SK-N-SH (cell line): ENCODE results near the gene DCAF17. TPM values are rescaled to one million over a fixed set of nuclear protein-coding genes. Genes with fewer than 3 reads are reported as not detected.
A peak's percentile ranks its signal among the peaks of the same experiment; 100 is the strongest.

Source experiments
- CTCF ChIA-PET: fragments of 300-600, 350-600 bp; formaldehyde crosslinking; extraction: SDS; loops from one replicate; lab custom pipeline; 2021; lab: Yijun Ruan, JAX
- POLR2A ChIA-PET: fragments of 350-600 bp; sonication (Branson Sonifier 250); formaldehyde crosslinking; extraction: SDS; loops from one replicate; lab custom pipeline; 2020; ENCODE audit warnings: antibody characterized with exemption, inconsistent platforms; lab: Yijun Ruan, JAX
- DNase-seq: peaks from one replicate; pipeline ENCODE4 v3.0.0; 2012
- H2AFZ ChIP-seq: fragments of 200-600 bp; sonication (generic); 2 replicates; pipeline ENCODE4 v1.8.1; 2016; ENCODE audit warnings: antibody characterized with exemption, mild to moderate bottlenecking, low read depth
- H3F3A ChIP-seq: fragments of 200-600 bp; sonication (generic); replicated peaks from 2 replicates; pipeline ENCODE3; 2016; ENCODE audit warnings: antibody characterized with exemption, mild to moderate bottlenecking; ENCODE audit not compliant: insufficient read depth
- H3K27ac ChIP-seq, 2 experiments: fragments of 200-500 bp in 1 of 2; fragments of 200-600 bp in 1 of 2; sonication (Bioruptor generic) in 1 of 2; sonication (generic), shearing (Covaris generic) in 1 of 2; 2 replicates each; pipeline versions ENCODE4 v1.5.1 to v1.6.1; 2014 to 2016; ENCODE audit warnings: low read depth in 2 of 2, inconsistent platforms in 1 of 2, low read length in 1 of 2, mild to moderate bottlenecking in 1 of 2, mixed read lengths in 1 of 2
- H3K27me3 ChIP-seq: fragments of 200-600 bp; sonication (generic), shearing (Covaris generic); 2 replicates; pipeline ENCODE4 v1.6.1; 2016; ENCODE audit warnings: mixed run types; ENCODE audit not compliant: insufficient read depth
- H3K36me3 ChIP-seq, 2 experiments: fragments of 200-500 bp in 1 of 2; fragments of 200-600 bp in 1 of 2; sonication (Bioruptor generic) in 1 of 2; sonication (generic) in 1 of 2; replicated peaks in 1 of 2; 2 replicates each; pipeline versions ENCODE3 to v1.5.1; 2014 to 2016; ENCODE audit warnings: low read length in 1 of 2, mild to moderate bottlenecking in 1 of 2; ENCODE audit not compliant: insufficient read depth in 2 of 2, control insufficient read depth in 1 of 2
- H3K4me1 ChIP-seq, 2 experiments: fragments of 200-500 bp in 1 of 2; fragments of 200-600 bp in 1 of 2; sonication (Bioruptor generic) in 1 of 2; sonication (generic), shearing (Covaris generic) in 1 of 2; 2 replicates each; pipeline versions ENCODE4 v1.5.1 to v1.6.1; 2014 to 2016; ENCODE audit warnings: low read depth in 1 of 2, low read length in 1 of 2, mixed run types in 1 of 2; ENCODE audit not compliant: insufficient read depth in 2 of 2, control insufficient read depth in 1 of 2
- H3K4me2 ChIP-seq: fragments of 200-600 bp; sonication (generic), shearing (Covaris generic); 2 replicates; pipeline ENCODE4 v1.6.1; 2017; ENCODE audit warnings: mixed run types
- H3K4me3 ChIP-seq, 2 experiments: fragments of 200-500 bp in 1 of 2; fragments of 200-600 bp in 1 of 2; sonication (Bioruptor generic) in 1 of 2; sonication (generic), shearing (Covaris generic) in 1 of 2; 2 replicates each; pipeline versions ENCODE4 v1.5.1 to v1.8.1; 2014 to 2016; ENCODE audit warnings: low read depth in 2 of 2, inconsistent platforms in 1 of 2, low read length in 1 of 2, mild to moderate bottlenecking in 1 of 2, mixed read lengths in 1 of 2, moderate library complexity in 1 of 2
- H3K79me2 ChIP-seq: fragments of 200-600 bp; sonication (generic); 2 replicates; pipeline ENCODE4 v1.8.1; 2017; ENCODE audit warnings: mild to moderate bottlenecking; ENCODE audit not compliant: insufficient read depth
- H3K9ac ChIP-seq: fragments of 200-600 bp; sonication (generic); 2 replicates; pipeline ENCODE4 v1.6.1; 2017; ENCODE audit warnings: mixed run types
- H3K9me2 ChIP-seq: fragments of 200-600 bp; sonication (generic); 2 replicates; pipeline ENCODE4 v1.6.1; 2017; ENCODE audit warnings: mixed run types
- H3K9me3 ChIP-seq: fragments of 200-600 bp; sonication (generic); 2 replicates; pipeline ENCODE4 v1.6.1; 2017; ENCODE audit warnings: mixed run types, mild to moderate bottlenecking, moderate library complexity
- H4K20me1 ChIP-seq: fragments of 200-600 bp; sonication (generic); 2 replicates; pipeline ENCODE4 v1.6.1; 2017; ENCODE audit warnings: mild to moderate bottlenecking, mixed run types; ENCODE audit not compliant: insufficient read depth
- FOSL2 ChIP-seq: IDR thresholded peaks from 2 replicates; pipeline ENCODE4 v1.4.0; 2012; ENCODE audit warnings: low read depth, mild to moderate bottlenecking, moderate library complexity, borderline replicate concordance
- FOXM1 ChIP-seq: IDR thresholded peaks from 2 replicates; pipeline ENCODE4 v1.4.0; 2012; ENCODE audit warnings: low read depth, mild to moderate bottlenecking
- GABPA ChIP-seq: IDR thresholded peaks from 2 replicates; pipeline ENCODE4 v1.4.0; 2012; ENCODE audit warnings: low read depth, mild to moderate bottlenecking
- GATA2 ChIP-seq: sonication (generic); formaldehyde crosslinking; IDR thresholded peaks from 2 replicates; pipeline ENCODE4 v1.5.0; 2020; ENCODE audit warnings: mild to moderate bottlenecking, missing genetic modification reagents
- JUND ChIP-seq: IDR thresholded peaks from 2 replicates; pipeline ENCODE4 v1.4.0; 2012
- MEF2A ChIP-seq: IDR thresholded peaks from 2 replicates; pipeline ENCODE4 v1.4.0; 2012; ENCODE audit warnings: low read depth, borderline replicate concordance
- NRF1 ChIP-seq: IDR thresholded peaks from 2 replicates; pipeline ENCODE4 v1.6.1; 2012; ENCODE audit warnings: low read depth, mild to moderate bottlenecking, low read length
- POLR2AphosphoS5 ChIP-seq: IDR thresholded peaks from 2 replicates; pipeline ENCODE4 v1.6.1; 2012; ENCODE audit warnings: low read depth, low read length
- RAD21 ChIP-seq: IDR thresholded peaks from 2 replicates; pipeline ENCODE4 v1.6.1; 2012; ENCODE audit warnings: mild to moderate bottlenecking, low read length
- SIN3A ChIP-seq: IDR thresholded peaks from 2 replicates; pipeline ENCODE4 v1.6.1; 2012; ENCODE audit warnings: low read depth, mild to moderate bottlenecking, low read length, moderate library complexity, borderline replicate concordance
- SMC3 ChIP-seq: IDR thresholded peaks from 2 replicates; pipeline ENCODE4 v1.6.1; 2012; ENCODE audit warnings: low read depth, low read length, improper control_type of control experiment
- YY1 ChIP-seq: IDR thresholded peaks from 2 replicates; pipeline ENCODE4 v1.4.0; 2012; ENCODE audit warnings: low read depth, mild to moderate bottlenecking
- WGBS: methylation state at CpG from one replicate; pipeline ENCODE4 v1.1.6; 2017; ENCODE audit warnings: low lambda C conversion rate; 5-methylcytosine and 5-hydroxymethylcytosine counted together
- polyA plus RNA-seq, 3 experiments: library from polyadenylated mRNA; depleted of rRNA; stranded (reverse); fragments of >200 nt; gene quantifications; 2 replicates each; pipeline ENCODE4 v1.2.3, GENCODE V29; 2012
- TF ChIP-seq, protein P1 (sequence below): IDR thresholded peaks from 2 replicates; pipeline ENCODE4 v1.6.1; 2012; ENCODE audit warnings: mild to moderate bottlenecking, low read depth, low read length, moderate library complexity
- TF ChIP-seq, protein P2 (sequence below): fragments of 150-350 bp; IDR thresholded peaks from 2 replicates; pipeline ENCODE4 v1.6.1; 2016; ENCODE audit warnings: mild to moderate bottlenecking, low read depth, low read length
- TF ChIP-seq, protein P3 (sequence below): IDR thresholded peaks from 2 replicates; pipeline ENCODE4 v1.4.0; 2012; ENCODE audit warnings: low read depth, borderline replicate concordance
- TF ChIP-seq, protein P4 (sequence below): IDR thresholded peaks from 2 replicates; pipeline ENCODE4 v1.4.0; 2012; ENCODE audit warnings: low read depth, borderline replicate concordance
- TF ChIP-seq, protein P5 (sequence below): fragments of 200-600 bp; sonication (generic); IDR thresholded peaks from 2 replicates; pipeline ENCODE4 v1.6.1; 2017; ENCODE audit warnings: antibody characterized with exemption, mild to moderate bottlenecking, moderate library complexity
- TF ChIP-seq, protein P6 (sequence below): IDR thresholded peaks from 2 replicates; pipeline ENCODE4 v1.4.0; 2012; ENCODE audit warnings: low read depth

The DCAF17 gene, protein sequence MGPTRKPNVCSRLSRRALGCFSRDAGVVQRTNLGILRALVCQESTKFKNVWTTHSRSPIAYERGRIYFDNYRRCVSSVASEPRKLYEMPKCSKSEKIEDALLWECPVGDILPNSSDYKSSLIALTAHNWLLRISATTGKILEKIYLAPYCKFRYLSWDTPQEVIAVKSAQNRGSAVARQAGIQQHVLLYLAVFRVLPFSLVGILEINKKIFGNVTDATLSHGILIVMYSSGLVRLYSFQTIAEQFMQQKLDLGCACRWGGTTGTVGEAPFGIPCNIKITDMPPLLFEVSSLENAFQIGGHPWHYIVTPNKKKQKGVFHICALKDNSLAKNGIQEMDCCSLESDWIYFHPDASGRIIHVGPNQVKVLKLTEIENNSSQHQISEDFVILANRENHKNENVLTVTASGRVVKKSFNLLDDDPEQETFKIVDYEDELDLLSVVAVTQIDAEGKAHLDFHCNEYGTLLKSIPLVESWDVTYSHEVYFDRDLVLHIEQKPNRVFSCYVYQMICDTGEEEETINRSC
- 4.9 and 7.5 TPM in 2 replicates for polyA plus RNA-seq (2012; rRNA removed)
- 7.3 and 7.5 TPM in 2 replicates for polyA plus RNA-seq (2012; cell fraction: cytosol; rRNA removed)
- polyA plus RNA-seq (2012; cell fraction: nucleus; rRNA removed), result 7.0 and 14.3 TPM in 2 replicates

DNA sequence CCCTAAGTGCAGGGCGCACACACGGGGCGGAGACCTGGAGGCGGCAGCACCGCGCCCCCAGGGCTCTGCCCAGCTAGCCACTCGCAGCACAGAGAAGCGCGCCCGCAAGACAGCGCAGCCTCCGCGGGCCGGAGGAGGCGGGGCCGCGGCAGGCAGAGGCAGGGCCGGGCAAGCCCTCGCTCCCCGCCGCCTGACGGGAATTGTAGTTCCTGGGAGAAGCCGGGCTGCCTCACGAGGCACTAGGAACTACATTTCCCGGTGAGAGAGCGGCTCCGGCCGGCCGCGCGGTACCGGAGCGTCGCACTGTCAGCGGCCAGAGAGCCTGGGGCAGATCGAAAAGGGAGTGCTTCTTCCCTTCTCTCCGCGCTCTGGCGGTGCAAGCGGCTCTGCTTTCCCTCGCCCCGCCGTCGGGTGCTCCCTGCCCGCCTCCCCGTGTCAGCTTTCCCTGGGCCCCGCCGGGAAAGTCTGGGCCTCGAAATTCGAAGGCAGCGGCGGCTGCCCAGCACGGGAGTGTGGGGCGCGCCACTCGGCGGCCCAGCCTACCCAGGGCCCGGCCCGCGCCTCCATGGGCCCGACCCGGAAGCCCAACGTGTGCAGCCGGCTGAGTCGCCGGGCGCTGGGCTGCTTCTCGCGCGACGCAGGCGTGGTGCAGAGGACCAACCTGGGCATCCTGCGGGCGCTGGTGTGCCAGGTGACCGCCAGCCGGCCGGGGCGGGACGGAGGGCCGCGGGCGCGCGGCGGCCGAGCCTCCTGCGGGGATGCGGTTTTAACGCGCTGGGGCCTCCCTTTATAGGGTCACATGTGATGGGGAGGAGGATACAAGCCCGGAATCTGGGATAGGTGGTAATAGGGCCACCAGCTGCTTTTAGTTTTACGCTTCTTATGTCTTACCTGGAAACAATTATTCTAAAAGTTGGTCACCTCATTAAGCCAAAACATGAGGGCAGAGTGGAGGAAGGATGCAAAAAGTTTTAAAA, at the start of gene DCAF17:
Gene DCAF17, plus strand, starts transcription at position 214 of the 977 bp plus-strand sequence. Its CDS starts 352 bp downstream, at position 566.
- Histone ChIP-seq H3F3A (peaks cover 34% of the 10 kb centered on the region), H3K9me3 (peaks cover 9% of the 10 kb centered on the region; the same call in 1 of the 2 replicates), H2AFZ (peak within 1 kb of the TSS; percentile 93), H3K79me2 (peaks cover 44% of the 10 kb centered on the region), H3K27me3 (no peaks in the 10 kb centered on the region), H3K4me3 (peak within 1 kb of the TSS; percentile 88 to 90), H3K4me2 (peak within 1 kb of the TSS; percentile 92), H3K27ac (peak within 1 kb of the TSS; percentile 92 to 98), H3K4me1 (peaks cover 0 to 10% of the 10 kb centered on the region in 2 experiments; a peak in 2 of 4 replicates), H3K36me3 (peaks cover 27 to 40% of the 10 kb centered on the region in 2 experiments), H3K9ac (peak within 1 kb of the TSS; percentile 88), H4K20me1 (no peaks in the 10 kb centered on the region), H3K9me2 (no peaks in the 10 kb centered on the region)
- ChIA-PET POLR2A (interaction anchor here (1.0 to 1.2 kb wide), 2 partner anchors 423 to 460 kb away, joined by 3 to 5 read pairs; no protein-coding TSS in a partner anchor), CTCF (interaction anchor here (0.6 to 2.4 kb wide), 9 partner anchors 11 to 603 kb away, joined by 3 to 11 read pairs (median 3); partner anchors contain the start of gene GORASP2)
- peak; percentile 95 for DNase-seq
- WGBS, result under 1% methylated on average over 24 of the region's 92 CpGs
- peak; percentile 48; the same call in 1 of the 2 replicates for TF ChIP-seq YY1
- peak; percentile 44; the same call in 1 of the 2 replicates for TF ChIP-seq FOXM1
- TF ChIP-seq POLR2AphosphoS5, result no peak; the same call in 1 of the 2 replicates
- TF ChIP-seq SIN3A, result no peak
- no peak for TF ChIP-seq RAD21
- TF ChIP-seq, protein P1, sequence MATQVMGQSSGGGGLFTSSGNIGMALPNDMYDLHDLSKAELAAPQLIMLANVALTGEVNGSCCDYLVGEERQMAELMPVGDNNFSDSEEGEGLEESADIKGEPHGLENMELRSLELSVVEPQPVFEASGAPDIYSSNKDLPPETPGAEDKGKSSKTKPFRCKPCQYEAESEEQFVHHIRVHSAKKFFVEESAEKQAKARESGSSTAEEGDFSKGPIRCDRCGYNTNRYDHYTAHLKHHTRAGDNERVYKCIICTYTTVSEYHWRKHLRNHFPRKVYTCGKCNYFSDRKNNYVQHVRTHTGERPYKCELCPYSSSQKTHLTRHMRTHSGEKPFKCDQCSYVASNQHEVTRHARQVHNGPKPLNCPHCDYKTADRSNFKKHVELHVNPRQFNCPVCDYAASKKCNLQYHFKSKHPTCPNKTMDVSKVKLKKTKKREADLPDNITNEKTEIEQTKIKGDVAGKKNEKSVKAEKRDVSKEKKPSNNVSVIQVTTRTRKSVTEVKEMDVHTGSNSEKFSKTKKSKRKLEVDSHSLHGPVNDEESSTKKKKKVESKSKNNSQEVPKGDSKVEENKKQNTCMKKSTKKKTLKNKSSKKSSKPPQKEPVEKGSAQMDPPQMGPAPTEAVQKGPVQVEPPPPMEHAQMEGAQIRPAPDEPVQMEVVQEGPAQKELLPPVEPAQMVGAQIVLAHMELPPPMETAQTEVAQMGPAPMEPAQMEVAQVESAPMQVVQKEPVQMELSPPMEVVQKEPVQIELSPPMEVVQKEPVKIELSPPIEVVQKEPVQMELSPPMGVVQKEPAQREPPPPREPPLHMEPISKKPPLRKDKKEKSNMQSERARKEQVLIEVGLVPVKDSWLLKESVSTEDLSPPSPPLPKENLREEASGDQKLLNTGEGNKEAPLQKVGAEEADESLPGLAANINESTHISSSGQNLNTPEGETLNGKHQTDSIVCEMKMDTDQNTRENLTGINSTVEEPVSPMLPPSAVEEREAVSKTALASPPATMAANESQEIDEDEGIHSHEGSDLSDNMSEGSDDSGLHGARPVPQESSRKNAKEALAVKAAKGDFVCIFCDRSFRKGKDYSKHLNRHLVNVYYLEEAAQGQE, result no peak
- TF ChIP-seq, protein P2, sequence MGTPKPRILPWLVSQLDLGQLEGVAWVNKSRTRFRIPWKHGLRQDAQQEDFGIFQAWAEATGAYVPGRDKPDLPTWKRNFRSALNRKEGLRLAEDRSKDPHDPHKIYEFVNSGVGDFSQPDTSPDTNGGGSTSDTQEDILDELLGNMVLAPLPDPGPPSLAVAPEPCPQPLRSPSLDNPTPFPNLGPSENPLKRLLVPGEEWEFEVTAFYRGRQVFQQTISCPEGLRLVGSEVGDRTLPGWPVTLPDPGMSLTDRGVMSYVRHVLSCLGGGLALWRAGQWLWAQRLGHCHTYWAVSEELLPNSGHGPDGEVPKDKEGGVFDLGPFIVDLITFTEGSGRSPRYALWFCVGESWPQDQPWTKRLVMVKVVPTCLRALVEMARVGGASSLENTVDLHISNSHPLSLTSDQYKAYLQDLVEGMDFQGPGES, result no peak
- TF ChIP-seq MEF2A, result no peak
- TF ChIP-seq, protein P3, sequence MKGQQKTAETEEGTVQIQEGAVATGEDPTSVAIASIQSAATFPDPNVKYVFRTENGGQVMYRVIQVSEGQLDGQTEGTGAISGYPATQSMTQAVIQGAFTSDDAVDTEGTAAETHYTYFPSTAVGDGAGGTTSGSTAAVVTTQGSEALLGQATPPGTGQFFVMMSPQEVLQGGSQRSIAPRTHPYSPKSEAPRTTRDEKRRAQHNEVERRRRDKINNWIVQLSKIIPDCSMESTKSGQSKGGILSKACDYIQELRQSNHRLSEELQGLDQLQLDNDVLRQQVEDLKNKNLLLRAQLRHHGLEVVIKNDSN, result peak; percentile 13
- TF ChIP-seq NRF1, result peak; percentile 68
- TF ChIP-seq GABPA, result peak; percentile 64
- TF ChIP-seq GATA2 (CRISPR knock-in tag), result no peak
- no peak for TF ChIP-seq JUND
- TF ChIP-seq, protein P4, sequence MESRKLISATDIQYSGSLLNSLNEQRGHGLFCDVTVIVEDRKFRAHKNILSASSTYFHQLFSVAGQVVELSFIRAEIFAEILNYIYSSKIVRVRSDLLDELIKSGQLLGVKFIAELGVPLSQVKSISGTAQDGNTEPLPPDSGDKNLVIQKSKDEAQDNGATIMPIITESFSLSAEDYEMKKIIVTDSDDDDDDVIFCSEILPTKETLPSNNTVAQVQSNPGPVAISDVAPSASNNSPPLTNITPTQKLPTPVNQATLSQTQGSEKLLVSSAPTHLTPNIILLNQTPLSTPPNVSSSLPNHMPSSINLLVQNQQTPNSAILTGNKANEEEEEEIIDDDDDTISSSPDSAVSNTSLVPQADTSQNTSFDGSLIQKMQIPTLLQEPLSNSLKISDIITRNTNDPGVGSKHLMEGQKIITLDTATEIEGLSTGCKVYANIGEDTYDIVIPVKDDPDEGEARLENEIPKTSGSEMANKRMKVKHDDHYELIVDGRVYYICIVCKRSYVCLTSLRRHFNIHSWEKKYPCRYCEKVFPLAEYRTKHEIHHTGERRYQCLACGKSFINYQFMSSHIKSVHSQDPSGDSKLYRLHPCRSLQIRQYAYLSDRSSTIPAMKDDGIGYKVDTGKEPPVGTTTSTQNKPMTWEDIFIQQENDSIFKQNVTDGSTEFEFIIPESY, result peak; percentile 79
- no peak; the same call in 1 of the 2 replicates for TF ChIP-seq SMC3
- TF ChIP-seq FOSL2, result no peak
- TF ChIP-seq, protein P5, sequence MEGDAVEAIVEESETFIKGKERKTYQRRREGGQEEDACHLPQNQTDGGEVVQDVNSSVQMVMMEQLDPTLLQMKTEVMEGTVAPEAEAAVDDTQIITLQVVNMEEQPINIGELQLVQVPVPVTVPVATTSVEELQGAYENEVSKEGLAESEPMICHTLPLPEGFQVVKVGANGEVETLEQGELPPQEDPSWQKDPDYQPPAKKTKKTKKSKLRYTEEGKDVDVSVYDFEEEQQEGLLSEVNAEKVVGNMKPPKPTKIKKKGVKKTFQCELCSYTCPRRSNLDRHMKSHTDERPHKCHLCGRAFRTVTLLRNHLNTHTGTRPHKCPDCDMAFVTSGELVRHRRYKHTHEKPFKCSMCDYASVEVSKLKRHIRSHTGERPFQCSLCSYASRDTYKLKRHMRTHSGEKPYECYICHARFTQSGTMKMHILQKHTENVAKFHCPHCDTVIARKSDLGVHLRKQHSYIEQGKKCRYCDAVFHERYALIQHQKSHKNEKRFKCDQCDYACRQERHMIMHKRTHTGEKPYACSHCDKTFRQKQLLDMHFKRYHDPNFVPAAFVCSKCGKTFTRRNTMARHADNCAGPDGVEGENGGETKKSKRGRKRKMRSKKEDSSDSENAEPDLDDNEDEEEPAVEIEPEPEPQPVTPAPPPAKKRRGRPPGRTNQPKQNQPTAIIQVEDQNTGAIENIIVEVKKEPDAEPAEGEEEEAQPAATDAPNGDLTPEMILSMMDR, result no peak
- TF ChIP-seq, protein P6, sequence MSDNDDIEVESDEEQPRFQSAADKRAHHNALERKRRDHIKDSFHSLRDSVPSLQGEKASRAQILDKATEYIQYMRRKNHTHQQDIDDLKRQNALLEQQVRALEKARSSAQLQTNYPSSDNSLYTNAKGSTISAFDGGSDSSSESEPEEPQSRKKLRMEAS, result peak; percentile 86
